ENCODE measurements around the gene HTR3B. TPM values are rescaled to one million over a fixed set of nuclear protein-coding genes. Genes with fewer than 3 reads are reported as not detected.
"Not testable (repeated sequence)": the region's sequence is repeated elsewhere in the genome, so short reads cannot be mapped to it uniquely, and the experiment has no call there.

HTR3B gene
- total RNA-seq, 1 donor from 2014 or later: 0.22 TPM

DNA sequence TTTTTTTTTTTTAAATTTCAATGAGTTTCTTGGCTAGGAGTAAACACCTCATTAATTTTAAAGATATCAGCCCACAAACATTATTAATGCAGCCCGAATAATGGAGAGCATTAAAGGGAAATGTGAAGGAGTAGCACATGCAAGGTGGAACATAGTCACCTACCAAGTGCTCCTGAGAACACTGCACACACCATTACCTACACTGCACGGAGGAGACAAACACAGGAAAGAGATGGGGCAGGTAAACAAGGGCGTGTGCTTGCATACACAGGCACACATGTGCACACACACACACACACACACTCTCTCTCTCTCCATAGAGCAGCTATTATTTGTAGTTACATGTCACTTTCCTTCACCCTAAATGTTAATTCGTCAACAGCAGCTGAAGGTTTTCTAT lies 30.2 kb downstream of the HTR3B start:
- no peak overlapping the region for H3K27ac Mint-ChIP-seq
- no peak overlapping the region for H3K4me3 Mint-ChIP-seq
- ATAC-seq (ENCODE audit: low read depth) (no peak), DNase-seq (no peak)
- H3K27me3 Mint-ChIP-seq: peaks cover 2% of the 10 kb centered on the region
- POLR2A ChIA-PET: no interaction called here
- H3K36me3 Mint-ChIP-seq (ENCODE audit: low read depth): no peaks in the 10 kb centered on the region
- H3K9me3 Mint-ChIP-seq: no peaks in the 10 kb centered on the region
- intact Hi-C loops (cut with micrococcal nuclease): no loop called here
- TF ChIP-seq, protein P1, sequence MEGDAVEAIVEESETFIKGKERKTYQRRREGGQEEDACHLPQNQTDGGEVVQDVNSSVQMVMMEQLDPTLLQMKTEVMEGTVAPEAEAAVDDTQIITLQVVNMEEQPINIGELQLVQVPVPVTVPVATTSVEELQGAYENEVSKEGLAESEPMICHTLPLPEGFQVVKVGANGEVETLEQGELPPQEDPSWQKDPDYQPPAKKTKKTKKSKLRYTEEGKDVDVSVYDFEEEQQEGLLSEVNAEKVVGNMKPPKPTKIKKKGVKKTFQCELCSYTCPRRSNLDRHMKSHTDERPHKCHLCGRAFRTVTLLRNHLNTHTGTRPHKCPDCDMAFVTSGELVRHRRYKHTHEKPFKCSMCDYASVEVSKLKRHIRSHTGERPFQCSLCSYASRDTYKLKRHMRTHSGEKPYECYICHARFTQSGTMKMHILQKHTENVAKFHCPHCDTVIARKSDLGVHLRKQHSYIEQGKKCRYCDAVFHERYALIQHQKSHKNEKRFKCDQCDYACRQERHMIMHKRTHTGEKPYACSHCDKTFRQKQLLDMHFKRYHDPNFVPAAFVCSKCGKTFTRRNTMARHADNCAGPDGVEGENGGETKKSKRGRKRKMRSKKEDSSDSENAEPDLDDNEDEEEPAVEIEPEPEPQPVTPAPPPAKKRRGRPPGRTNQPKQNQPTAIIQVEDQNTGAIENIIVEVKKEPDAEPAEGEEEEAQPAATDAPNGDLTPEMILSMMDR (IDR thresholded peaks at IDR 0.05): no peak
- peaks cover 9% of the 10 kb centered on the region for H3K4me1 Mint-ChIP-seq
- CTCF ChIA-PET: no interaction called here

GRCh38 chr11:113935858-113936257 lies 31.3 kb downstream of the HTR3B start:
- H3K9me3 Mint-ChIP-seq: no peaks in the 10 kb centered on the region
- H3K27ac Mint-ChIP-seq: no peak overlapping the region
- peaks cover 9% of the 10 kb centered on the region for H3K4me1 Mint-ChIP-seq
- H3K27me3 Mint-ChIP-seq: peaks cover 2% of the 10 kb centered on the region
- H3K36me3 Mint-ChIP-seq (ENCODE audit: low read depth): no peaks in the 10 kb centered on the region
- ATAC-seq (ENCODE audit: low read depth) (no peak), DNase-seq (no peak)
- no peak overlapping the region for H3K4me3 Mint-ChIP-seq
- intact Hi-C loops (cut with micrococcal nuclease): no loop called here
- TF ChIP-seq, protein P1 (IDR thresholded peaks at IDR 0.05): no peak
- ChIA-PET CTCF (no interaction called here), POLR2A (no interaction called here)

- DNase-seq (no peak), ATAC-seq (ENCODE audit: low read depth) (no peak)
- H3K9me3 Mint-ChIP-seq: no peaks in the 10 kb centered on the region
- H3K27ac Mint-ChIP-seq: no peak overlapping the region
- H3K36me3 Mint-ChIP-seq (ENCODE audit: low read depth): no peaks in the 10 kb centered on the region
- TF ChIP-seq, protein P1 (IDR thresholded peaks at IDR 0.05): no peak
- CTCF ChIA-PET: no interaction called here
- peaks cover 2% of the 10 kb centered on the region for H3K27me3 Mint-ChIP-seq
- intact Hi-C loops (cut with micrococcal nuclease): no loop called here
- POLR2A ChIA-PET: no interaction called here
- H3K4me3 Mint-ChIP-seq: no peak overlapping the region
- H3K4me1 Mint-ChIP-seq: peaks cover 16% of the 10 kb centered on the region
Observed at GRCh38 chr11:113937918-113938317, 33.3 kb downstream of the HTR3B start.

GRCh38 chr11:113942256-113942655 lies 37.7 kb downstream of the HTR3B start:
- ATAC-seq (ENCODE audit: low read depth): no peak
- H3K36me3 Mint-ChIP-seq (ENCODE audit: low read depth): no peaks in the 10 kb centered on the region
- H3K27me3 Mint-ChIP-seq: no peaks in the 10 kb centered on the region
- TF ChIP-seq, protein P1 (IDR thresholded peaks at IDR 0.05): no peak
- no peak for DNase-seq
- ChIA-PET POLR2A (interaction anchor here (0.7 to 1.5 kb wide), 3 partner anchors 18 to 46 kb away, joined by 3 to 6 read pairs (median 4); no protein-coding TSS in a partner anchor), CTCF (interaction anchor here (1.0 kb wide), 1 partner anchor 136 kb away, joined by 3 read pairs; no protein-coding TSS in a partner anchor)
- H3K9me3 Mint-ChIP-seq: no peaks in the 10 kb centered on the region
- H3K4me1 Mint-ChIP-seq: peaks cover 24% of the 10 kb centered on the region
- intact Hi-C loops (cut with micrococcal nuclease): no loop called here
- H3K27ac Mint-ChIP-seq: no peak overlapping the region
- H3K4me3 Mint-ChIP-seq: no peak overlapping the region

DNA sequence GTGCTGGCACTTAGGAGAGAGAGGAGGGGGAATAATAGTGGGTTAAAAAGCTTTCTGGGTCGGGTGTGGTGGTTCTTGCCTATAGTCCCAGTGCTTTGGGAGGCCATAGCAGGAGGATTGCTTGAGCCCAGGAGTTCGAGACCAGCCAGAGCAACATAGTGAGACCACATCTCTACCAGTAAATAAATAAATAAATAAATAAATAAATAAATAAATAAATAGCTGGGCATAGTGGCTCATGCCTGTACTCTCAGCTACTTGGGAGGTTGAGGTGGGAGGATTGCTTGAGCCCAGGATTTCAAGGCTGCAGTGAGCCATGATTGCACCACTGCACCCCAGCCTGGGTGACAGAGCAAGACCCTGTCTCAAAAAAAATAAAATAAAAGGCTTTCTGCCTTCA lies 41.6 kb downstream of the HTR3B start:
- ChIA-PET POLR2A (interaction anchor here (1.3 kb wide), 1 partner anchor 31 kb away, joined by 5 read pairs; no protein-coding TSS in a partner anchor), CTCF (interaction anchor here (1.1 to 3.4 kb wide), 2 partner anchors 48 to 49 kb away, joined by 3 to 10 read pairs; no protein-coding TSS in a partner anchor)
- DNase-seq; H3K27me3 Mint-ChIP-seq; intact Hi-C loops (cut with micrococcal nuclease); ATAC-seq (ENCODE audit: low read depth); H3K4me3 Mint-ChIP-seq; H3K9me3 Mint-ChIP-seq; H3K36me3 Mint-ChIP-seq (ENCODE audit: low read depth); H3K27ac Mint-ChIP-seq: not testable (repeated sequence)
- H3K4me1 Mint-ChIP-seq: peaks cover 40% of the 10 kb centered on the region

GRCh38 chr11:113947994-113948393 lies 43.4 kb downstream of the HTR3B start:
- intact Hi-C loops (cut with micrococcal nuclease): loop anchor here (2.0 kb wide), 1 partner anchor 29 kb away; no protein-coding TSS in a partner anchor
- DNase-seq (no peak), ATAC-seq (ENCODE audit: low read depth) (peak; percentile 42)
- Mint-ChIP-seq H3K36me3 (ENCODE audit: low read depth) (no peaks in the 10 kb centered on the region), H3K27me3 (peaks cover 7% of the 10 kb centered on the region), H3K4me1 (peaks cover 33% of the 10 kb centered on the region), H3K27ac (peak overlapping the region; percentile 70), H3K4me3 (peak overlapping the region; percentile 56), H3K9me3 (no peaks in the 10 kb centered on the region)
- ChIA-PET POLR2A (interaction anchor here (2.3 kb wide), 1 partner anchor 30 kb away, joined by 10 read pairs; no protein-coding TSS in a partner anchor), CTCF (interaction anchor here (1.0 to 3.4 kb wide), 3 partner anchors 19 to 314 kb away, joined by 3 to 10 read pairs (median 3); no protein-coding TSS in a partner anchor)
- TF ChIP-seq, protein P1 (IDR thresholded peaks at IDR 0.05): no peak
